GM23248 (cell line): ENCODE measurements around the gene HOXC11.

Experiments
- EZH2 ChIP-seq: fragments of 200-600 bp; sonication (generic); IDR thresholded peaks from 2 replicates; pipeline ENCODE4 v1.6.1; 2018; ENCODE audit warnings: antibody characterized with exemption, mild to moderate bottlenecking; ENCODE audit not compliant: insufficient read depth, poor library complexity, severe bottlenecking
- EZH2phosphoT487 ChIP-seq: fragments of 200-600 bp; sonication (generic); IDR thresholded peaks from 2 replicates; pipeline ENCODE4 v1.6.1; 2018; ENCODE audit warnings: antibody characterized with exemption, moderate library complexity, mild to moderate bottlenecking, low read depth; ENCODE audit not compliant: insufficient read depth

DNA sequence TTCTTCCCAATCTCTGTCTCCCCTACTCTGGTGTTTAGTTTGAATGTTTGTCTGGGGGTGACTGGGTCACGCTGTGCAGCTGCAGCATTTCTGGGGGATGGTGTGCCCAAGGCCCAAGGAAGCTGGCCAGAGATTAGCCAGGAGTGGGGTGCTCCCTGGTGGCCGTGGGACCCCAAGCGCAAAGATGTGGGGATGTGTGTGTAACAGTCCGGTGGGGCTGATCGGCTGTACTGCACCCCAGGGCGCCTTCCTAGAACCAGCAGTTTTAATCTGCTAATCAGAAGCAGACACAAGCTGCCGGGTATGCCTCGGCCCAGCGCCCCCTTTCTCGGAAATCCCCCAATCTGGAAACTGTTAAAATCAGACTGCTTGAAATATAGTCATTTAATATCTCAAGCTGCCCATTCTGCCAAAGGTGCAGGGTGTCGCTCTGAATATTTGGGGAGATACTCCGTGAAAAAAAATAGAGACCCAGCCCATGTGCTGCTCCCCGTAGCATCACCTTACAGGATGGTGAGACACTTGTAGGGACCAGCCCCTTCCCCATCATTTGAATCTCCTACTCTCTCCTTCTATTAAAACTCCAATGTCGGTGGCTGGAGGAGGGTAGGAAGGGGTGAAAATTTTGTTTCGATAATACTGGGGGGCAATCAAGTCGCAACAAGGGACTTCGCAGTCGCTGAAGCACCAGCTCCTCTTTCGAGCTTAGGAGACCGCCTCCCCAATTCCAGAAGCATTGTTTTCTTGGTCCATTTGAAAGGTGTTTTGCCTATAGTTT is 31.3 kb downstream of the HOXC11 start:
- no peak for TF ChIP-seq EZH2phosphoT487
- no peak for TF ChIP-seq EZH2
